Uterus (tissue), 4 donors: ENCODE data around the gene RNPEP. TPM values are rescaled to one million over a fixed set of nuclear protein-coding genes. Genes with fewer than 3 reads are reported as not detected.
A peak's percentile ranks its signal among the peaks of the same experiment; 100 is the strongest.

ENCODE experiments used
- DNase-seq, 2 donors: peaks; one replicate each; pipeline ENCODE4 v3.0.0-alpha.2; 2019 to 2020
- H3K27ac ChIP-seq, 2 donors: fragments of 200-600 bp; sonication (generic); 1 replicate in 1 of 2; 2 replicates in 1 of 2; pipeline ENCODE4 v1.5.1; 2016 to 2018
- H3K27me3 ChIP-seq, 2 donors: fragments of 200-600 bp; sonication (generic); one replicate each; pipeline ENCODE4 v1.5.1; 2018 to 2019; ENCODE audit warnings: control low read depth in 1 of 2
- H3K36me3 ChIP-seq, 2 donors: fragments of 200-600 bp; sonication (generic); one replicate each; pipeline ENCODE4 v1.5.1; 2019; ENCODE audit warnings: control low read depth in 1 of 2
- H3K4me1 ChIP-seq, 2 donors: fragments of 200-600 bp; sonication (generic); one replicate each; pipeline ENCODE4 v1.5.1; 2018 to 2019; ENCODE audit warnings: control low read depth in 1 of 2
- H3K4me3 ChIP-seq, 2 donors: fragments of 200-600 bp; sonication (generic); 1 replicate in 1 of 2; 2 replicates in 1 of 2; pipeline ENCODE4 v1.5.1; 2018 to 2019; ENCODE audit warnings: mild to moderate bottlenecking in 1 of 2
- H3K9me3 ChIP-seq, 2 donors: fragments of 200-600 bp; sonication (generic); one replicate each; pipeline ENCODE4 v1.5.1; 2019; ENCODE audit warnings: control low read depth in 1 of 2
- CTCF ChIP-seq, 4 experiments: fragments of 200-600 bp in 2 of 4; fragments of 450-650 bp in 2 of 4; sonication (generic) in 2 of 4; IDR thresholded peaks; one replicate each; pipeline ENCODE4 v1.5.1; 2016 to 2019; ENCODE audit warnings: antibody characterized with exemption in 4 of 4, mild to moderate bottlenecking in 2 of 4, moderate library complexity in 1 of 4
- POLR2A ChIP-seq, 2 donors: fragments of 450-650 bp; IDR thresholded peaks; one replicate each; pipeline ENCODE4 v1.6.1; 2016; ENCODE audit warnings: antibody characterized with exemption in 2 of 2, mild to moderate bottlenecking in 1 of 2, moderate library complexity in 1 of 2
- intact Hi-C: fragments of 100-400 bp; cut with DNase I; formaldehyde crosslinking; loops from one replicate; pipeline ENCODE4 v1.15.1; 2023; ENCODE audit warnings: low total_unique reads
- total RNA-seq, 4 donors: library from RNA; depleted of rRNA in 3 of 4; stranded (reverse); fragments of >200 nt in 3 of 4; gene quantifications; one replicate each; pipeline versions ENCODE4 v1.1.0 to v1.2.4, GENCODE V29; 2014 to 2023
- donor health status: DM: yes; HTN: yes; CAD: no.

The RNPEP gene
- total RNA-seq, 4 donors from 2014 or later, result 17.9 to 64.8 (median 41.7) TPM

DNA sequence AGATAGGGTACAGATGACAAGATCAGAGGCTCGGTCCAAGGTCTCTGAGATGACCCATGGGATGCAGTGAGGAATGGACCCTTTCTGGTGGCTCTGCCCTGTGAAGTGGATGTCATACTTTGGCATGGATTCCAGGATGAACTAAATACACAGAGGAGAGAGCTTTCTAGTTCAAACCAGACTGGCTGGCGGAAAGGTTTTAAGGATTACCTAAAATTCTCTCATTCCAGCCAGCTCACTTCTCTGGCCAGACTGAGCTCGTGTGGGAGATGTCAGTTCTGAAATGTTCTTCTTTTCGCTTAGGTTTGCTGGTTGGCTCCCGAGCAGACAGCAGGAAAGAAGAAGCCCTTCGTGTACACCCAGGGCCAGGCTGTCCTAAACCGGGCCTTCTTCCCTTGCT is 6.2 kb downstream of the RNPEP start:
- Histone ChIP-seq H3K4me3 (no peak overlapping the region), H3K4me1 (no peaks in the 10 kb centered on the region), H3K9me3 (no peaks in the 10 kb centered on the region), H3K36me3 (no peaks in the 10 kb centered on the region), H3K27me3 (no peaks in the 10 kb centered on the region), H3K27ac (no peak overlapping the region)
- peak in 1 of 2 donors; percentile 9 for DNase-seq
- intact Hi-C loops, result no loop called here
- no peak for TF ChIP-seq CTCF (IDR thresholded peaks at IDR 0.05)
- no peak for TF ChIP-seq POLR2A (IDR thresholded peaks at IDR 0.05)

DNA sequence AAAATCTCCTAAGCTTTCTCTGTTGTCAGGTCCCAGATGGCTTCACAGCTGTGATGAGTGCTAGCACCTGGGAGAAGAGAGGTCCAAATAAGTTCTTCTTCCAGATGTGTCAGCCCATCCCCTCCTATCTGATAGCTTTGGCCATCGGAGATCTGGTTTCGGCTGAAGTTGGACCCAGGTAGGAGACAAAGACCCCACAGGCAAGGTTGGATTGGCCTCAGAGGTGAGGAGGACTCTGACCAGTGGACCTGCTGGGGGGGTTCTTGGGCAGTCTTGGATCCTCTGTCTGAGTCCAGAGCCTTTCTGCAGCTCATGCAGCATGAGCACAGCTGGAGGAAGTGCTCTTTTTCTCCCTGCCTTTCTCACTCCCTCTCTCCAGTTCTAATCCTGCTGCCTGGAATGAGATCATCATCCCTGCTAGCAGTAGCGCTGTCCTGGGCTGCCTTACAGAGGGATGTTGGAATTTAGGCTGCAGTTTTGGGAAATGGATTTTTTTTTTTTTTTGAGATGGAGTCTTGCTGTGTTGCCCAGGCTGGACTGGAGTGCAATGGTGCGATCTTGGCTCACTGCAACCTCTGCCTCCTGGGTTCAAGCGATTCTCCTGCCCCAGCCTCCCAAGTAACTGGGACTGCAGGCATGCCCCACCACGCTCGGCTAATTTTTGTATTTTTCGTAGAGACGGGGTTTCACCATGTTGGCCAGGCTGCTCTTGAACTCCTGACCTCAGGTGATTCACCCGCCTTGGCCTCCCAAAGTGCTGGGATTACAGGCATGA is 7.1 kb downstream of the RNPEP start:
- H3K4me3 ChIP-seq, result no peak overlapping the region
- H3K36me3 ChIP-seq, result no peaks in the 10 kb centered on the region
- DNase-seq, result no peak
- H3K4me1 ChIP-seq, result no peaks in the 10 kb centered on the region
- TF ChIP-seq POLR2A (IDR thresholded peaks at IDR 0.05) (no peak), CTCF (IDR thresholded peaks at IDR 0.05) (no peak)
- H3K27ac ChIP-seq, result no peak overlapping the region
- H3K27me3 ChIP-seq, result no peaks in the 10 kb centered on the region
- intact Hi-C loops, result no loop called here
- no peaks in the 10 kb centered on the region for H3K9me3 ChIP-seq

DNA sequence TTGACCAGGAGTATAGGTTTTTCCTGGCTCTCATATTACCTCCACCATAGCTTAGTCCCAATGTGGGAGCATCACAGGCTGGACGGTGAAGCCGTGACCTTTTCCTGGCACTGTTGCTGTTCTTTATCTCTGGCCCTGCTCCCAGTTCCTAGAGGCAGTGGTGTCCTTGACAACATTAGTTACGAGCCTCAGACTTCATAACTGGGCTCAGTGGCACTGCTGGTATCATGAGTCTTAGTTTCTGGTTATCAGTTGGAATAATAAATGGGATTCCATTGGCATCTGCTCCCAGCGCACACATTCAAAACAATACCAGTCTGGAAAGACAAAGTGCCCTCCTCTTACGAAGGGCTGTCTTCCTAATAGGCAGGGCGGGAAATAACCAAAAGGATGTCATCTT is 8.0 kb downstream of the RNPEP start:
- Histone ChIP-seq H3K9me3 (no peaks in the 10 kb centered on the region), H3K4me3 (no peak overlapping the region), H3K36me3 (no peaks in the 10 kb centered on the region), H3K27me3 (no peaks in the 10 kb centered on the region), H3K27ac (no peak overlapping the region), H3K4me1 (no peaks in the 10 kb centered on the region)
- intact Hi-C loops, result no loop called here
- no peak for DNase-seq
- TF ChIP-seq POLR2A (IDR thresholded peaks at IDR 0.05) (no peak), CTCF (IDR thresholded peaks at IDR 0.05) (no peak)

DNA sequence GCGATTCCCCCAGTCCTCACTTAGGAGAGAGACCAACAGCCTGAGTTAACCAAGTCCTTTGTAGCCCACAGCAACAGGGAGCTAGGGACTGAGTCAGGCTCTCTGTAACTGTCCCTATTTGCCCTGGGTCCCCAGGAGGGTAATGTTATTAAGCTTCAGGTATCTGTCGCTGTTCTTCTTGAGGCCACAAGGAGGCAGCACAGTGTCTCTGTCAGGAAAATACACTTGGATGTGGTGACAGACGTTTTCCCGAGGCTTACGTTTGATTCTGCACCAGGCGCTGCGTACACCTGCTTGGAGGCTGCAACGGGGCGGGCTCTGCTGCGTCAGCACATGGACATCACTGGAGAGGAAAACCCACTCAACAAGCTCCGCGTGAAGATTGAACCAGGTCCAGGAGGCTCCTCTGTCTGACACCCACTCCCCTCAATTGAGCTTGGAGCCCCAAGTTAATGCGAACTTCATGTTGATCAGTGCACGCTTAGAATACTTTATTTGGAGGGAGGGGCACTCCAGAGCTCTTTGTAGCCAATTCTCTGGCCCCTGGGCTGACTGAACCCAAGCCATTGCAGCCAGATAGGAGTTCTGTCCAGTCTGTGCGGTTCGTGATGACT is 17.3 kb downstream of the RNPEP start:
- H3K27ac ChIP-seq, result no peak overlapping the region
- no peaks in the 10 kb centered on the region for H3K4me1 ChIP-seq
- no peak overlapping the region for H3K4me3 ChIP-seq
- H3K9me3 ChIP-seq, result no peaks in the 10 kb centered on the region
- no peaks in the 10 kb centered on the region for H3K36me3 ChIP-seq
- TF ChIP-seq POLR2A (IDR thresholded peaks at IDR 0.05) (no peak), CTCF (IDR thresholded peaks at IDR 0.05) (peak; percentile 40 to 56 (median 52))
- DNase-seq, result no peak
- H3K27me3 ChIP-seq, result no peaks in the 10 kb centered on the region
- intact Hi-C loops, result no loop called here

DNA sequence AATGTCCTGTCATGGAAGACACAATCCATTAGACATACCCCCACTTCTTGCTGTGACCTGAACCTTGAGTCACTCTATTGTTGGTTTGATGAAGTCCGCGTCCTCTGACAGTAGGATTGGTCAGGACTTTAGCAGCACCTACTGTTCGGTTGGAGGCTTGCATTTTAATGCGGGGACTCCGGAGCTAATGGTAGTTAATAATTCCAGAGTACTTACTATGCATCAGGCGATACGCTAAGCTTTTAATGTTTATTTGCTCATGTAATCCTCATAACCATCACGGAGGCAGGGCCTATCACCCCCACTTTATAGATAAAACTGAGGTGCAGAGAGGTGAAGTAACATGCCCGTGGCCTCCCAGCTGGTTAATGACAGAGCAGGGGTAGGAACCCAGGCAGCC is 20.1 kb downstream of the RNPEP start:
- H3K27me3 ChIP-seq, result no peaks in the 10 kb centered on the region
- H3K27ac ChIP-seq, result no peak overlapping the region
- no peak for DNase-seq
- H3K4me1 ChIP-seq, result no peaks in the 10 kb centered on the region
- no peak overlapping the region for H3K4me3 ChIP-seq
- no peak for TF ChIP-seq CTCF (IDR thresholded peaks at IDR 0.05)
- TF ChIP-seq POLR2A (IDR thresholded peaks at IDR 0.05), result no peak
- no peaks in the 10 kb centered on the region for H3K36me3 ChIP-seq
- H3K9me3 ChIP-seq, result no peaks in the 10 kb centered on the region
- intact Hi-C loops, result no loop called here
